T-cell (primary cell): ENCODE results near the gene FLNB. TPM values are rescaled to one million over a fixed set of nuclear protein-coding genes. Genes with fewer than 3 reads are reported as not detected.

ENCODE experiments used
- ATAC-seq, 4 experiments: fragments of 200-7000 bp in 3 of 4; fragments of 150-1000 bp in 1 of 4; cut with Tn5 transposase; replicated peaks in 1 of 4; 1 replicate in 3 of 4; 2 replicates in 1 of 4; pipeline ENCODE4 v1.10.0; 2021; ENCODE audit warnings: moderate library complexity in 3 of 4, mild to moderate bottlenecking in 2 of 4, moderate number of reproducible peaks in 1 of 4
- CTCF ChIA-PET, 2 donors: fragments of 300-600 bp; sonication (Branson Sonifier 250); formaldehyde crosslinking; loops; one replicate each; lab custom pipeline; 2022; ENCODE audit warnings: antibody characterized with exemption in 2 of 2; lab: Charles Lee
- POLR2A ChIA-PET, 2 donors: fragments of 300-600 bp; sonication (Branson Sonifier 250); formaldehyde crosslinking; loops; one replicate each; lab custom pipeline; 2022; ENCODE audit warnings: antibody characterized with exemption in 2 of 2; lab: Charles Lee
- DNase-seq, 35 experiments: peaks; one replicate each; pipeline versions ENCODE4 v3.0.0 to v3.0.0-alpha.2; 2013 to 2023
- H3K27ac ChIP-seq: one replicate; pipeline ENCODE4 v1.5.1; 2013; ENCODE audit warnings: low read length
- H3K27me3 ChIP-seq, 2 experiments: replicated peaks in 1 of 2; 1 replicate in 1 of 2; 2 replicates in 1 of 2; pipeline versions ENCODE4 v1.6.1 to v1.7.0; 2013; ENCODE audit warnings: low read length in 1 of 2, mixed read lengths in 1 of 2; ENCODE audit not compliant: control insufficient read depth in 2 of 2, insufficient read depth in 2 of 2; ENCODE audit errors: extremely low read depth in 1 of 2
- H3K36me3 ChIP-seq, 2 donors: 1 replicate in 1 of 2; 2 replicates in 1 of 2; pipeline versions ENCODE4 v1.6.1 to v1.7.0; 2013; ENCODE audit warnings: low read length in 1 of 2; ENCODE audit not compliant: control insufficient read depth in 2 of 2, insufficient read depth in 1 of 2; ENCODE audit errors: extremely low read depth in 1 of 2
- H3K4me1 ChIP-seq, 2 experiments: 1 replicate in 1 of 2; 2 replicates in 1 of 2; pipeline versions ENCODE4 v1.6.1 to v1.7.0; 2013; ENCODE audit warnings: low read length in 2 of 2, mixed read lengths in 1 of 2; ENCODE audit not compliant: insufficient read depth in 2 of 2, control insufficient read depth in 1 of 2; ENCODE audit errors: extremely low read depth in 1 of 2
- H3K4me3 ChIP-seq, 2 donors: 1 replicate in 1 of 2; 2 replicates in 1 of 2; pipeline versions ENCODE4 v1.5.1 to v1.7.0; 2013; ENCODE audit warnings: mild to moderate bottlenecking in 2 of 2, low read length in 1 of 2, moderate library complexity in 1 of 2; ENCODE audit not compliant: control insufficient read depth in 1 of 2; ENCODE audit errors: extremely low read depth in 1 of 2
- H3K9me3 ChIP-seq: 2 replicates; pipeline ENCODE4 v1.7.0; 2013
- H3K27ac Mint-ChIP-seq, 2 donors: one replicate each; pipeline ENCODE4 v1.8.0; 2020 to 2021; ENCODE audit warnings: mild to moderate bottlenecking in 2 of 2, mixed read lengths in 2 of 2
- H3K27me3 Mint-ChIP-seq, 2 donors: one replicate each; pipeline ENCODE4 v1.8.0; 2021 to 2022; ENCODE audit warnings: mixed read lengths in 2 of 2
- H3K36me3 Mint-ChIP-seq: one replicate; pipeline ENCODE4 v1.8.0; 2021; ENCODE audit warnings: mixed read lengths
- H3K4me1 Mint-ChIP-seq, 3 donors: one replicate each; pipeline ENCODE4 v1.8.0; 2020 to 2022; ENCODE audit warnings: mixed read lengths in 3 of 3, mild to moderate bottlenecking in 1 of 3
- H3K4me3 Mint-ChIP-seq, 3 donors: one replicate each; pipeline ENCODE4 v1.8.0; 2020 to 2022; ENCODE audit warnings: mild to moderate bottlenecking in 3 of 3, mixed read lengths in 3 of 3, moderate library complexity in 3 of 3
- H3K9me3 Mint-ChIP-seq, 3 donors: one replicate each; pipeline ENCODE4 v1.8.0; 2020 to 2022; ENCODE audit warnings: mixed read lengths in 3 of 3
- WGBS: methylation state at CpG from one replicate; pipeline ENCODE4 v1.1.5; 2013; ENCODE audit warnings: missing lambda C conversion rate; ENCODE audit not compliant: insufficient coverage; 5-methylcytosine and 5-hydroxymethylcytosine counted together
- total RNA-seq, 35 experiments: library from RNA in 6 of 35; stranded (reverse) in 6 of 35; fragments of 120-200 nt in 1 of 35; gene quantifications; one replicate each; pipeline versions ENCODE4 v1.2.1 to v1.2.4 and lab custom pipeline; 2013 to 2026

The FLNB gene
- total RNA-seq, 5 donors from 2014 or later (not counting 1 experiment from before 2014, with no cell fraction given), result 37.0 to 79.7 (median 39.4) TPM

DNA sequence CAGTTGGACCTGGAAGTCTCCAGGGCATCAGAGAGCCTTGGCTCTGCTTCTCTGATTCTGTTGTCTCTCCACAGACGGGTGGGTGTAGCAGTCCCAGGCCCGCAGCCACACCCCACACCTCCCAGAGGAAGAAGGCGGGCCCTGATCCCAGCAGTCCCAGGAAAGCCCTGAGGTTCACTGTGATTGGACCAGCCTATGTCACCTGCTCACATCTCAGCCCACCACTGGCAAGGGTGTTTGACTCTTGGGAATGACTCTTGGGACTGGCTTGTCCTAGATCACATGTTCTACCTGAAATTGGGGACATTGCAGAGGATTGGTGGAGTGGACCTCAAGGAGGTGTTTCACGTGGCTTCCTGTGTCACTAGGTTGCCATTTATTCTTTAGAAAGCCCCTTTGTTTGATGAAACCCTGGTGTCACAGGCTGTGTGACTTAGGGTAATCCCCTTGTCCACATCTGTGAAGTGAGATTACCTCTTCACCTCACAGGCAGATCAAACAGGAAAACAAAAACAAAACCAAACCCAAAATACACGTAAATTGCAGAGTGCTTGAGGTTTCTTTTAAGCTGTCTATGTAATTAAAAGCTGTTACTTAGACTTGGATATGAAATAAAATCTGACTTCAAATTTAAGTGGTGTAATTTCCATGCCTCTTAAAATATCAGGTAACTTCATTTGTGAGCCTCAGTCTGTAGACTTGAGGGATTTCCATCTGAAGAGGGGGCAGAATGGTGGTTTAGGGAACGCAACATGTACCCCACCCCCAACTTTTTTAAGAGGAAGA is 26.7 kb downstream of the FLNB start:
- DNase-seq (peak in 31 of 35 experiments; percentile 8 to 83 (median 47)), ATAC-seq (peak; percentile 78 to 96 (median 88))
- CTCF ChIA-PET, result interaction anchor here in 1 of 2 donors (0.6 to 1.2 kb wide), 2 partner anchors 27 to 1274 kb away, joined by 3 to 5 read pairs; partner anchors contain the start of gene FLNB
- no peaks in the 10 kb centered on the region for H3K9me3 ChIP-seq
- H3K27me3 ChIP-seq, result no peaks in the 10 kb centered on the region
- H3K36me3 ChIP-seq, result no peaks in the 10 kb centered on the region
- peak overlapping the region in 1 of 2 donors; percentile 74 for H3K27ac Mint-ChIP-seq
- peaks cover 11 to 32% of the 10 kb centered on the region in 2 experiments for H3K4me1 ChIP-seq
- peaks cover 53 to 56% (median 53%) of the 10 kb centered on the region in 3 donors for H3K4me1 Mint-ChIP-seq
- H3K9me3 Mint-ChIP-seq, result no peaks in the 10 kb centered on the region
- no peak overlapping the region for H3K4me3 ChIP-seq
- peak overlapping the region; percentile 58 for H3K27ac ChIP-seq
- WGBS, result 50% methylated on average over 2 of the region's 6 CpGs
- POLR2A ChIA-PET, result interaction anchor here in 1 of 2 donors (0.7 kb wide), 1 partner anchor 16 kb away, joined by 4 read pairs; no protein-coding TSS in a partner anchor
- H3K36me3 Mint-ChIP-seq, result peaks cover 3% of the 10 kb centered on the region
- no peaks in the 10 kb centered on the region for H3K27me3 Mint-ChIP-seq
- peak overlapping the region in 2 of 3 donors; percentile 14 to 53 for H3K4me3 Mint-ChIP-seq

GRCh38 chr3:58035524-58036255 is 27.5 kb downstream of the FLNB start:
- H3K4me3 ChIP-seq, result no peak overlapping the region
- 92% methylated on average over 5 of the region's 11 CpGs for WGBS
- H3K27me3 Mint-ChIP-seq, result no peaks in the 10 kb centered on the region
- H3K9me3 Mint-ChIP-seq, result no peaks in the 10 kb centered on the region
- ATAC-seq, result no peak
- peak overlapping the region in 1 of 2 donors; percentile 74 for H3K27ac Mint-ChIP-seq
- H3K36me3 ChIP-seq, result no peaks in the 10 kb centered on the region
- peak overlapping the region in 1 of 3 donors; percentile 53 for H3K4me3 Mint-ChIP-seq
- peak overlapping the region; percentile 52 for H3K27ac ChIP-seq
- ChIA-PET CTCF (interaction anchor here (0.6 to 1.2 kb wide), 4 partner anchors 27 to 1664 kb away, joined by 3 to 5 read pairs (median 4); partner anchors contain the start of gene FLNB (in 1 of the 2)), POLR2A (interaction anchor here in 1 of 2 donors (0.7 kb wide), 1 partner anchor 17 kb away, joined by 4 read pairs; no protein-coding TSS in a partner anchor)
- no peak for DNase-seq
- H3K4me1 Mint-ChIP-seq, result peaks cover 52 to 56% (median 55%) of the 10 kb centered on the region in 3 donors
- H3K4me1 ChIP-seq, result peaks cover 11 to 29% of the 10 kb centered on the region in 2 experiments
- H3K36me3 Mint-ChIP-seq, result peaks cover 3% of the 10 kb centered on the region
- H3K27me3 ChIP-seq, result no peaks in the 10 kb centered on the region
- no peaks in the 10 kb centered on the region for H3K9me3 ChIP-seq

DNA sequence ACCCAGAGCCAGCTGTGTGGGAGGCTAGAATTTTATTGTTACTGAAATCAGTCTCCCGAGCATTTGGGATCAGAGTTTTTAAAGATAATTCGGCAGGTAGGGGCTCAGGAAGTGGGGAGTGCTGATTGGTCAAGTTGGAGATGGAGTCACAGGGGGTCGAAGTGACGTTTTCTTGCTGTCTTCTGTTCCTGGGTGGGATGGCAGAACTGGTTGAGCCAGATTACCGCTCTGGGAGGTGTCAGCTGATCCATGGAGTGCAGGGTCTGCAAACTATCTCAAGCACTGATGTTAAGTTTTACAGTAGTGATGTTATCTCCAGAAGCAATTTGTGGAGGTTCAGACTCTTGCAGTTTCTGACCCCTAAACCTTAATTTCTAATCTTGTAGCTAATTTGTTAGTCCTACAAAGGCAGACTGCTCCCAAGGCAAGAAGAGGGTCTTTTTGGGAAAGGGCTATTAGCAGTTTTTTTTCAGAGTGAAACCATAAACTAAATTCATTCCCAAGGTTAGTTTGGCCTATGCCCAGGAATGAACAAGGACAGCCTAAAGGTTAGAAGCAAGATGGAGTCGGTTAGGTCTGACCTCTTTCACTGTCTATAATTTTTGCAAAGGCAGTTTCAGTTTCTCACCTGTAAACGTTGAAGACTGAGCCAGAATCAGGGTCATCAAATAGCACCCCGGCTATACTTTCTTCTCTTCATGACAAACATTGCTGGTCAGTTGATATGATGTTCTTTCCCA is 28.2 kb downstream of the FLNB start:
- DNase-seq (no peak), ATAC-seq (no peak)
- Mint-ChIP-seq H3K27me3 (no peaks in the 10 kb centered on the region), H3K36me3 (peaks cover 3% of the 10 kb centered on the region), H3K4me3 (peak overlapping the region in 1 of 3 donors; percentile 17), H3K9me3 (no peaks in the 10 kb centered on the region), H3K4me1 (peaks cover 58 to 64% (median 63%) of the 10 kb centered on the region in 3 donors), H3K27ac (peak overlapping the region in 1 of 2 donors; percentile 42)
- no peak overlapping the region for H3K4me3 ChIP-seq
- ChIA-PET POLR2A (no interaction called here), CTCF (interaction anchor here in 1 of 2 donors (0.6 kb wide), 3 partner anchors 30 to 1663 kb away, joined by 3 to 5 read pairs (median 3); no protein-coding TSS in a partner anchor)
- H3K4me1 ChIP-seq, result peaks cover 12 to 36% of the 10 kb centered on the region in 2 experiments
- H3K27ac ChIP-seq, result no peak overlapping the region
- H3K36me3 ChIP-seq, result no peaks in the 10 kb centered on the region
- no peaks in the 10 kb centered on the region for H3K27me3 ChIP-seq
- no peaks in the 10 kb centered on the region for H3K9me3 ChIP-seq
- 73% methylated on average over 3 of the region's 8 CpGs for WGBS

GRCh38 chr3:58037141-58037910 is 29.1 kb downstream of the FLNB start:
- Mint-ChIP-seq H3K4me1 (peaks cover 66 to 72% (median 71%) of the 10 kb centered on the region in 3 donors), H3K9me3 (no peaks in the 10 kb centered on the region), H3K4me3 (peak overlapping the region in 1 of 3 donors; percentile 17), H3K36me3 (peaks cover 3% of the 10 kb centered on the region), H3K27ac (no peak overlapping the region), H3K27me3 (no peaks in the 10 kb centered on the region)
- ChIA-PET POLR2A (no interaction called here), CTCF (interaction anchor here in 1 of 2 donors (0.6 kb wide), 1 partner anchor 141 kb away, joined by 3 read pairs; no protein-coding TSS in a partner anchor)
- Histone ChIP-seq H3K4me3 (no peak overlapping the region), H3K27ac (no peak overlapping the region), H3K4me1 (peaks cover 17 to 44% of the 10 kb centered on the region in 2 experiments), H3K27me3 (no peaks in the 10 kb centered on the region), H3K9me3 (no peaks in the 10 kb centered on the region), H3K36me3 (no peaks in the 10 kb centered on the region)
- ATAC-seq, result no peak
- no peak for DNase-seq
- 95% methylated on average over 7 of the region's 13 CpGs for WGBS

DNA sequence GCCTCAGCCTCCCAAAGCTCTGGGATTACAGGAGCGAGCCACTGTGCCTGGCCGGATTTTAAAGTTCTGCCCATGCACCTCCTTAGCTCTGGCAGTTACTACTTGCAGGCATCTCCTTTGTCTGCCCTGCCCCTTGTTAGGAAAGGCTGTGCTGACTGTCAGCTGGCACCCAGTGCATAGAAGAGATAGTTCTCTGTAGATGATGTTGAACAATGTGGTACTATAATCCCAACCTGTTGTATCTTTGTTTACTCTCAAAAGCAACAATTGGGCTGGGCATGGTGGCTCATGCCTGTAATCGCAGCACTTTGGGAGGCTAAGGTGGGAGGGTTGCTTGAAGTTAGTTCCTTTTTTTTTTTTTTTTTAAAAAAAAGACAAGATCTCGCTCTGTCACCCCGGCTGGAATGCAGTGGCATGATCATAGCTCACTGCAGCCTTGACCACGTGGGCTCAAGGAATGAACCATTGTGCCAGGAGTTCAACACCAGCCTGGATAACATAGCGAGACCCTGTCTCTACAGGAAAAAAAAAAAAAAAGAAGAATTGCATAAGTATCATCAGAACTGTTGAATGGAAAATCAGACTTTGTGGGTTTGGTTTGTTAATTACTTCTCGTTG is 30.6 kb downstream of the FLNB start:
- ChIA-PET POLR2A (no interaction called here), CTCF (interaction anchor here in 1 of 2 donors (0.7 kb wide), 1 partner anchor 107 kb away, joined by 3 read pairs; no protein-coding TSS in a partner anchor)
- peaks cover 72 to 79% (median 76%) of the 10 kb centered on the region in 3 donors for H3K4me1 Mint-ChIP-seq

More for the DNA sequence above, 30.6 kb downstream of the FLNB start:
- H3K36me3 Mint-ChIP-seq, result peaks cover 3% of the 10 kb centered on the region
- Histone ChIP-seq H3K27me3 (no peaks in the 10 kb centered on the region), H3K4me3 (no peak overlapping the region), H3K36me3 (no peaks in the 10 kb centered on the region), H3K4me1 (peaks cover 17 to 47% of the 10 kb centered on the region in 2 experiments), H3K9me3 (no peaks in the 10 kb centered on the region), H3K27ac (no peak overlapping the region)
- no peaks in the 10 kb centered on the region for H3K9me3 Mint-ChIP-seq
- H3K27me3 Mint-ChIP-seq, result no peaks in the 10 kb centered on the region
- DNase-seq (no peak), ATAC-seq (no peak)
- no peak overlapping the region for H3K27ac Mint-ChIP-seq
- WGBS, result 100% methylated on average over 1 of the region's 8 CpGs
- no peak overlapping the region for H3K4me3 Mint-ChIP-seq
